ENCODE data around the gene VAPB.

The VAPB gene

GRCh38 chr20:58377766-58378401 lies 11.1 kb upstream of the VAPB start:
- no peak for DNase-seq (ENCODE audit: low read depth, low spot score)
- WGBS (ENCODE audit: insufficient coverage, insufficient read length) = no CpG with 5 or more reads among the region's 7 CpGs

GRCh38 chr20:58378704-58379103 lies 10.3 kb upstream of the VAPB start:
- Histone ChIP-seq H3K4me1 (ENCODE audit: control insufficient read depth, insufficient read depth, low read length) (peaks cover 6% of the 10 kb centered on the region; the same call in 1 of the 2 replicates), H3K9me3 (ENCODE audit: control insufficient read depth, insufficient read depth, low read length) (no peaks in the 10 kb centered on the region), H3K36me3 (ENCODE audit: control insufficient read depth, insufficient read depth, low read length) (no peaks in the 10 kb centered on the region), H3K4me3 (ENCODE audit: low read length) (no peak overlapping the region), H3K27ac (ENCODE audit: low read length) (no peak overlapping the region), H3K27me3 (ENCODE audit: control insufficient read depth, insufficient read depth, low read length) (no peaks in the 10 kb centered on the region)
- no CpG with 5 or more reads among the region's 3 CpGs for WGBS (ENCODE audit: insufficient coverage, insufficient read length)
- DNase-seq (ENCODE audit: low read depth, low spot score) = no peak

More at GRCh38 chr20:58377766-58378401, 11.1 kb upstream of the VAPB start:
- no peaks in the 10 kb centered on the region for H3K36me3 ChIP-seq (ENCODE audit: control insufficient read depth, insufficient read depth, low read length)
- peaks cover 6% of the 10 kb centered on the region; the same call in 1 of the 2 replicates for H3K4me1 ChIP-seq (ENCODE audit: control insufficient read depth, insufficient read depth, low read length)
- no peaks in the 10 kb centered on the region for H3K27me3 ChIP-seq (ENCODE audit: control insufficient read depth, insufficient read depth, low read length)
- H3K4me3 ChIP-seq (ENCODE audit: low read length) = no peak overlapping the region
- no peaks in the 10 kb centered on the region for H3K9me3 ChIP-seq (ENCODE audit: control insufficient read depth, insufficient read depth, low read length)
- no peak overlapping the region for H3K27ac ChIP-seq (ENCODE audit: low read length)

- H3K36me3 ChIP-seq (ENCODE audit: control insufficient read depth, insufficient read depth, low read length) = no peaks in the 10 kb centered on the region
- H3K4me1 ChIP-seq (ENCODE audit: control insufficient read depth, insufficient read depth, low read length) = no peaks in the 10 kb centered on the region
- H3K27ac ChIP-seq (ENCODE audit: low read length) = no peak overlapping the region
- no peak for DNase-seq (ENCODE audit: low read depth, low spot score)
- no peak overlapping the region for H3K4me3 ChIP-seq (ENCODE audit: low read length)
- no CpG with 5 or more reads among the region's 7 CpGs for WGBS (ENCODE audit: insufficient coverage, insufficient read length)
- H3K27me3 ChIP-seq (ENCODE audit: control insufficient read depth, insufficient read depth, low read length) = no peaks in the 10 kb centered on the region
- H3K9me3 ChIP-seq (ENCODE audit: control insufficient read depth, insufficient read depth, low read length) = no peaks in the 10 kb centered on the region
Observed at GRCh38 chr20:58381627-58382026, 7.4 kb upstream of the VAPB start.

GRCh38 chr20:58382096-58382495 lies 6.9 kb upstream of the VAPB start:
- H3K36me3 ChIP-seq (ENCODE audit: control insufficient read depth, insufficient read depth, low read length) = no peaks in the 10 kb centered on the region
- no peaks in the 10 kb centered on the region for H3K4me1 ChIP-seq (ENCODE audit: control insufficient read depth, insufficient read depth, low read length)
- H3K4me3 ChIP-seq (ENCODE audit: low read length) = no peak overlapping the region
- no peak for DNase-seq (ENCODE audit: low read depth, low spot score)
- no peaks in the 10 kb centered on the region for H3K9me3 ChIP-seq (ENCODE audit: control insufficient read depth, insufficient read depth, low read length)
- no CpG with 5 or more reads among the region's 4 CpGs for WGBS (ENCODE audit: insufficient coverage, insufficient read length)
- no peaks in the 10 kb centered on the region for H3K27me3 ChIP-seq (ENCODE audit: control insufficient read depth, insufficient read depth, low read length)
- no peak overlapping the region for H3K27ac ChIP-seq (ENCODE audit: low read length)

GRCh38 chr20:58384821-58385220 lies 4.2 kb upstream of the VAPB start:
- peaks cover 1% of the 10 kb centered on the region; the same call in 1 of the 2 replicates for H3K4me1 ChIP-seq (ENCODE audit: control insufficient read depth, insufficient read depth, low read length)
- H3K27me3 ChIP-seq (ENCODE audit: control insufficient read depth, insufficient read depth, low read length) = no peaks in the 10 kb centered on the region
- H3K27ac ChIP-seq (ENCODE audit: low read length) = no peak overlapping the region
- no peak for DNase-seq (ENCODE audit: low read depth, low spot score)
- H3K36me3 ChIP-seq (ENCODE audit: control insufficient read depth, insufficient read depth, low read length) = no peaks in the 10 kb centered on the region
- no peaks in the 10 kb centered on the region for H3K9me3 ChIP-seq (ENCODE audit: control insufficient read depth, insufficient read depth, low read length)
- no CpG with 5 or more reads among the region's 5 CpGs for WGBS (ENCODE audit: insufficient coverage, insufficient read length)
- H3K4me3 ChIP-seq (ENCODE audit: low read length) = no peak overlapping the region

- Histone ChIP-seq H3K36me3 (ENCODE audit: control insufficient read depth, insufficient read depth, low read length) (no peaks in the 10 kb centered on the region), H3K9me3 (ENCODE audit: control insufficient read depth, insufficient read depth, low read length) (no peaks in the 10 kb centered on the region), H3K27ac (ENCODE audit: low read length) (no peak overlapping the region), H3K4me1 (ENCODE audit: control insufficient read depth, insufficient read depth, low read length) (peaks cover 2% of the 10 kb centered on the region; the same call in 1 of the 2 replicates), H3K27me3 (ENCODE audit: control insufficient read depth, insufficient read depth, low read length) (no peaks in the 10 kb centered on the region), H3K4me3 (ENCODE audit: low read length) (no peak overlapping the region)
- WGBS (ENCODE audit: insufficient coverage, insufficient read length) = no CpG with 5 or more reads among the region's 4 CpGs
- DNase-seq (ENCODE audit: low read depth, low spot score) = no peak
Observed at GRCh38 chr20:58388028-58388601, 914 bp upstream of the VAPB start.

- WGBS (ENCODE audit: insufficient coverage, insufficient read length) = no CpG with 5 or more reads among the region's 56 CpGs
- Histone ChIP-seq H3K36me3 (ENCODE audit: control insufficient read depth, insufficient read depth, low read length) (no peaks in the 10 kb centered on the region), H3K4me3 (ENCODE audit: low read length) (peak overlapping the region; percentile 67; the same call in 1 of the 2 replicates), H3K27ac (ENCODE audit: low read length) (no peak overlapping the region), H3K27me3 (ENCODE audit: control insufficient read depth, insufficient read depth, low read length) (no peaks in the 10 kb centered on the region), H3K4me1 (ENCODE audit: control insufficient read depth, insufficient read depth, low read length) (peaks cover 2% of the 10 kb centered on the region; the same call in 1 of the 2 replicates), H3K9me3 (ENCODE audit: control insufficient read depth, insufficient read depth, low read length) (no peaks in the 10 kb centered on the region)
- DNase-seq (ENCODE audit: low read depth, low spot score) = no peak
Observed at GRCh38 chr20:58389324-58389967, 417 bp downstream of the VAPB start.

- WGBS (ENCODE audit: insufficient coverage, insufficient read length) = no CpG with 5 or more reads among the region's 17 CpGs
- Histone ChIP-seq H3K27me3 (ENCODE audit: control insufficient read depth, insufficient read depth, low read length) (no peaks in the 10 kb centered on the region), H3K27ac (ENCODE audit: low read length) (no peak overlapping the region), H3K4me3 (ENCODE audit: low read length) (peak overlapping the region; percentile 67; the same call in 1 of the 2 replicates), H3K4me1 (ENCODE audit: control insufficient read depth, insufficient read depth, low read length) (peaks cover 2% of the 10 kb centered on the region; the same call in 1 of the 2 replicates), H3K36me3 (ENCODE audit: control insufficient read depth, insufficient read depth, low read length) (no peaks in the 10 kb centered on the region), H3K9me3 (ENCODE audit: control insufficient read depth, insufficient read depth, low read length) (no peaks in the 10 kb centered on the region)
- DNase-seq (ENCODE audit: low read depth, low spot score) = no peak
Observed at GRCh38 chr20:58389968-58390658, 1.1 kb downstream of the VAPB start.

- no peak overlapping the region for H3K4me3 ChIP-seq (ENCODE audit: low read length)
- no peaks in the 10 kb centered on the region for H3K9me3 ChIP-seq (ENCODE audit: control insufficient read depth, insufficient read depth, low read length)
- DNase-seq (ENCODE audit: low read depth, low spot score) = no peak
- H3K27me3 ChIP-seq (ENCODE audit: control insufficient read depth, insufficient read depth, low read length) = no peaks in the 10 kb centered on the region
- no CpG with 5 or more reads among the region's 8 CpGs for WGBS (ENCODE audit: insufficient coverage, insufficient read length)
- H3K4me1 ChIP-seq (ENCODE audit: control insufficient read depth, insufficient read depth, low read length) = peaks cover 2% of the 10 kb centered on the region; the same call in 1 of the 2 replicates
- no peaks in the 10 kb centered on the region for H3K36me3 ChIP-seq (ENCODE audit: control insufficient read depth, insufficient read depth, low read length)
- H3K27ac ChIP-seq (ENCODE audit: low read length) = no peak overlapping the region
Observed at GRCh38 chr20:58390659-58391035, 1.6 kb downstream of the VAPB start.

- Histone ChIP-seq H3K9me3 (ENCODE audit: control insufficient read depth, insufficient read depth, low read length) (no peaks in the 10 kb centered on the region), H3K27me3 (ENCODE audit: control insufficient read depth, insufficient read depth, low read length) (no peaks in the 10 kb centered on the region), H3K4me1 (ENCODE audit: control insufficient read depth, insufficient read depth, low read length) (peaks cover 2% of the 10 kb centered on the region; the same call in 1 of the 2 replicates), H3K36me3 (ENCODE audit: control insufficient read depth, insufficient read depth, low read length) (no peaks in the 10 kb centered on the region), H3K27ac (ENCODE audit: low read length) (no peak overlapping the region), H3K4me3 (ENCODE audit: low read length) (no peak overlapping the region)
- no CpG with 5 or more reads among the region's 4 CpGs for WGBS (ENCODE audit: insufficient coverage, insufficient read length)
- no peak for DNase-seq (ENCODE audit: low read depth, low spot score)
Observed at GRCh38 chr20:58392286-58392685, 3.3 kb downstream of the VAPB start.

Measured in iPS DF 6.9 (cell line).